Left cardiac atrium (tissue), 4 donors: Measurements from ENCODE around the gene COX11. TPM values are rescaled to one million over a fixed set of nuclear protein-coding genes. Genes with fewer than 3 reads are reported as not detected.

ENCODE experiments used
- ATAC-seq, 2 donors: fragments of 200-7000 bp; cut with Tn5 transposase; one replicate each; pipeline ENCODE4 v1.9.1; 2020; ENCODE audit warnings: mild to moderate bottlenecking in 2 of 2, moderate library complexity in 2 of 2
- DNase-seq: peaks from one replicate; pipeline ENCODE4 v3.0.0-alpha.2; 2020
- intact Hi-C, 2 donors: fragments of 100-400 bp; cut with DNase I; formaldehyde crosslinking; loops; one replicate each; pipeline versions ENCODE4 v1.14.1 to v1.15.1; 2022 to 2023
- long read RNA-seq: library from polyadenylated mRNA; unstranded; transcript quantifications from one replicate; pipeline ENCODE4 v2.0.0, GENCODE V29; 2021
- total RNA-seq, 2 donors: library from RNA; stranded (reverse); fragmentation: NEBNext Ultra II Directional; extraction: Animal tissue kit (Norgen Biotek cat#: 25700); gene quantifications; one replicate each; pipeline ENCODE4 v1.2.1, GENCODE V29; 2021
- donor health status: DM: no; HTN: yes; CAD: no.
- donor health status: DM: no; HTN: yes; CAD: no; lungs with severe emphysema.
- donor health status: DM: yes; HTN: yes; CAD: no.
- donor health status: Dilated cardiomyopathy.

The COX11 gene, protein sequence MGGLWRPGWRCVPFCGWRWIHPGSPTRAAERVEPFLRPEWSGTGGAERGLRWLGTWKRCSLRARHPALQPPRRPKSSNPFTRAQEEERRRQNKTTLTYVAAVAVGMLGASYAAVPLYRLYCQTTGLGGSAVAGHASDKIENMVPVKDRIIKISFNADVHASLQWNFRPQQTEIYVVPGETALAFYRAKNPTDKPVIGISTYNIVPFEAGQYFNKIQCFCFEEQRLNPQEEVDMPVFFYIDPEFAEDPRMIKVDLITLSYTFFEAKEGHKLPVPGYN
- 10 to 100 TPM; 45.4 to 64.2 TPM for total RNA-seq
- long read RNA-seq, transcript COX11-201 (4 exons, 2,497 nt): major isoform, 47 of 50 reads
- long read RNA-seq, partial matches to known transcripts: 0 of 50 reads
- long read RNA-seq, other reads (novel, unspliced or antisense): 3 of 50 reads

DNA sequence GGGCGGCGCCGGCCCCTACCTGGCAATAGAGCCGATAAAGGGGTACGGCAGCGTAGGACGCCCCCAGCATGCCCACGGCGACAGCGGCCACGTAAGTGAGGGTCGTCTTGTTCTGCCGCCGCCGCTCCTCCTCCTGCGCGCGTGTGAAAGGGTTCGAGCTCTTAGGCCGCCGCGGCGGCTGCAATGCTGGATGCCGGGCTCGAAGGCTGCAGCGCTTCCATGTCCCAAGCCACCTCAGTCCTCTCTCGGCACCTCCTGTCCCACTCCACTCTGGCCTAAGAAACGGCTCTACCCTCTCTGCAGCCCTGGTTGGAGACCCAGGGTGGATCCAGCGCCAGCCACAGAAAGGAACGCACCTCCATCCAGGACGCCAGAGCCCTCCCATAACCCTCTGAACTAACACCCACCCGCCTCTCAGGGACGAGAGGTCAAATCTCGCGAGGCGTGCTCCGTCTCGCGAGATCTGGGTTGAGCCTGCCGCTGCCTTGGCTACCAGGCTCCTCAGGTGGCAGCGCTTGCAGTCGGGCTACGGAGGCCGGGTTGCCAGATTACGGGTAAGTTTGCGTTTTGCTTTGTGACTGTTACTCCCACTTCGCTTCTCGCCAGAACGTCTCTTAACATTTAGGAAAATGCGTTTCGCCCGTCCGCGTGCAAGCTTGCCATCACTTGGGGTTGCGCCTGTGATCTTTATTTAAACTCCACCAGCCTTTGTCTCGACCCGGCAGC lies at the start of gene COX11, which contains the start of gene STXBP4:
Gene COX11 (minus strand): TSS at position 393 of the 726 bp plus-strand sequence. CDS start 8 bp downstream, at position 385.
Gene STXBP4 (plus strand): TSS at position 504 of the 726 bp plus-strand sequence. CDS start 17,455 bp downstream, outside the sequence.
- ATAC-seq: peak; percentile 99
- DNase-seq: peak; percentile 95
- intact Hi-C loops: no loop called here

DNA sequence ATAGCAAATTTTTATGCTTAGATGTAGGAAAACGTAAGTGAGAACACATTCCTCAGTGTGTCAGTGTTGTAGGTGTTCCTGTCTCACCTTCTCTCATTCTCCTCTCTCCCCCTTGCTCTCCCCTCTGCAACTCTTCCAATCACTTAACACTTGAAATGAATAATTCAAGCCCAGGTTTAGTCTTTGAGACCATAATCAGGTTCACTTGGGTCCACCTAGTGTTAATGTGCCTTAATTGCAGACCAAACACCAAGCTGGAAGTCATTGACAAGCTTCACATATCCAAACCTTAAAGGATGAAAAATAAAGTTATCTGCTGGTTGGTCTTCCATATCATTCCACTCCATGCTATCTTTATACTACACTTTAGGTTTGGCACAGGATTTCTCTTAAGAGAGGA lies 37.1 kb upstream of the COX11 start:
- intact Hi-C loops: no loop called here
- DNase-seq (no peak), ATAC-seq (no peak)

DNA sequence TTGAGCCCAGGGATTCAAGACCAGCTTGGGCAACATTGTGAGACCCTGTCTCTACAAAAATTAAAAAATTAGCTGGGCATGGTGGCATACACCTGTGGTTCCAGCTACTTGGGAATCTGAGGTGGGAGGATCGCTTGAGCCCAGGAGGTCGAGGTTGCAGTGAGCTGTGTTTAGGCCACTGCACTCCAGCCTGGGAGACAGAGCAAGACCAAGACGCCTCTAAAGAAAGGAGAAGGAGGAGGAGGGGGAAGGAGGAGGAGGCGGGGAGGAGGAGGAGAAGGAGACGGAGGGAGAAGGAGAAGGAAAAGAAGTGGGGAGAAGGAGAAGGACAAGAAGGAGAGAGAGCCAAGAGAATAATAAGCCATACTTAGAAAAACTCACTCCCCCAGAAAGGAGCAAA lies 36.0 kb upstream of the COX11 start:
- intact Hi-C loops: no loop called here
- ATAC-seq (no peak), DNase-seq (no peak)

DNA sequence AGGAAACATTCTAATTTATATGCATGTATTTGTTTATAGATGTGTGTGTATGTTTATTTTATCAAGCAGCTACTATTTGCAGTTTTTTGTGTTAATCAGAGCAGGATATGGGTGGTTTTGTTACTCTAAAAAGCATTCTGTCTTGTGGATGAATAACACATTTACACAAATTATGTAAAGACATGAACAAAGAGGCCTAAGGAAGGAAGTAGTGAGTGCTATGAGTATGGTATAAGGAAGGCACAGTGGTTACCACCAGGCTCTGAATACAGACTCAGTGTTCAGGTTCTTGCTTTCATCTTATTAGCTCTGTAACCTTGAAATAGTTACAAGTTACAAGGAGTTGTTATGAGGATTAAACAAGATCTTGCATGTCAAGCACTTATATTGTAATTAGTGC lies 34.0 kb upstream of the COX11 start:
- DNase-seq (no peak), ATAC-seq (no peak)
- intact Hi-C loops: no loop called here

DNA sequence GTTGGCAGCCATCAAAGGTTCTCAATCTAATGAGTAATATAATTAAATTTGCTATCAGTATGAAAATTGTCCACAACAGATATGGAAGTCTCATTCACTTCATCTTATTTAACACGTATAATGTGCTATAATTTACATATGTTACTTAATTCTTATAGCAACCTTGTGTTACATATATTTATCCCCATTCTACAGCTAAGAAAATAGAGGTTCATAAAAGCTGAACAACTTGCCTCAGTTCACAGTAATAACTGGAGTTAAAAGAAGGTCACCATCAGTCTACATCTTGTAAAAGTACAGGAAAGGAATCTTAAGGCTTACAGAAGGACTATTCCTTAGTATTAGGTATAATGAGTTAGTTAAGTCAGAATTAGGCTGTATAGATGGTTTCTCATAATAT lies 28.0 kb upstream of the COX11 start:
- intact Hi-C loops: loop anchor here (10.0 kb wide), 2 partner anchors 358 to 518 kb away; partner anchors contain the start of gene SMIM36 (in 1 of the 2)
- ATAC-seq: no peak
- no peak for DNase-seq

DNA sequence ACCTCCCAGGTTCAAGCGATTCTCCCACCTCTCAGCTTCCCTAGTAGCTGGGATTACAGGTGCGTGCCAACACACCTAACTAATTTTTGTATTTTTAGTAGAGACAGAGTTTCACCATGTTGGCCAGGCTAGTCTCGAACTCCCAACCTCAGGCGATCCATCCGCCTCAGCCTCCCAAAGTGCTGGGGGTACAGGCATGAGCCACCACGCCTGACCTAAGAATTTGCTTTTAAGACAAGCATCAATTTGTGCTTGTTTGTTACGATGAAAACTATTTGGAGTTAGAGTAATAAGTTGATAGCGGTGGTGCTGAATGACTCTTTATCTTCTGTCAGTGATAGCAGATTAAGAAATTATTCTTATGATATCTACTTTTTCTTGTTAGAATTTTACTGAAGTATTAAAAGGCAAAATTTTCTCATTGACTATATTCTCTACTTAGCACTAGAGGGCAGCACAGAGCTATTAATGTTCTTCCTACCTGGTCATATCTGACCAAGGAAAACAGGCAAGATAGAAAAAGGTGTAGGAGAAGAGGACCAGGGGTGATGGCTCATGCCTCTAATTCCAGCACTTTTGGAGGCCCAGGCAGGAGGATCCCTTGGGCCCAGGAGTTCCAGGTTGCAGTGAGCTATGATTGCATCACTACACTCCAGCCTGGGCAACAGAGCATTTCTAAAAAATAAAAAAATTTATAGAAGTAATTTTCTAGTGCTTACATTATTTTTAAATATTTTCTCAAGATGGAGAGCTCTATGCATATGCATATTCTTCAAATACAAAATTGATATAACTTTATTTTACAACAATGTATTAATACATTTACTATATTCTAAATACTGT lies 24.6 kb upstream of the COX11 start:
- intact Hi-C loops: loop anchor here (10.0 kb wide), 2 partner anchors 362 to 522 kb away; partner anchors contain the start of gene SMIM36 (in 1 of the 2)
- peak; percentile 38 to 47 for ATAC-seq
- no peak for DNase-seq

DNA sequence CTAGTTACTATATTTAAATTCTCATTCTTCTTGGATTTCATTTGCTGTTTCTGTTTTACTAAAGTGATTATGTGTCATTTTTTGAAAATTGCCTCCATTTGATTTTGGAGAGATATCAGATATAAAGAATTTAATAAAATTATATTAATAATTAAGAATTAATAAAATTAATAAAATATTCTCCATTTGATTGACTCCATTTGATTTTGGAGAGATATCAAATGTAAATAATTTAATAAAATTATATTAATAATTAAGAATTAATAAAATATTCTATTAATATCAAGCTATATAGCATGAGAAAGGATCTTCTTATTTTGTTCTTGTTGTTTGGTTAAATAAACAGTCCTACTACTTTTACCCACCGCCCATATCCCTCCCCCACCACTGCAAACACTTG lies 23.1 kb upstream of the COX11 start:
- no peak for DNase-seq
- intact Hi-C loops: loop anchor here (10.0 kb wide), 2 partner anchors 363 to 523 kb away; partner anchors contain the start of gene SMIM36 (in 1 of the 2)
- ATAC-seq: no peak

DNA sequence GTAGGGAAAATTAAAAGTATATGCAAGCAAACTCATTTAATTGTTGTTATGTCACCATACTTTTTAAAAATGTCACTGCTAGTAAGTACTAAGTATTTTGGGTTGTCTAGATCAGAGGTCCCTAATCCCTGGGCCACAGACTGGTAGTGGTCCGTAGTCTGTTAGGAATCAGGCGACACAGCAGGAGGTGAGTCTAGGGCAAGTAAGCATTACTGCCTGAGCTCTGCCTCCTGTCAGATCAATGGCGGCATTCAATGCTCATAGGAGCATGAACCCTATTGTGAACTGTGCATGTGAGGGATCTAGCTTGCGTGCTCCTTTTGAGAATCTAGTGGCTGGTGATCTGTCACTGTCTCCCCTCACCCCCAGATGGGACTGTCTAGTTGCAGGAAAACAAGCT lies 21.7 kb upstream of the COX11 start:
- DNase-seq: no peak
- intact Hi-C loops: loop anchor here (10.0 kb wide), 2 partner anchors 365 to 525 kb away; partner anchors contain the start of gene SMIM36 (in 1 of the 2)
- ATAC-seq: no peak

DNA sequence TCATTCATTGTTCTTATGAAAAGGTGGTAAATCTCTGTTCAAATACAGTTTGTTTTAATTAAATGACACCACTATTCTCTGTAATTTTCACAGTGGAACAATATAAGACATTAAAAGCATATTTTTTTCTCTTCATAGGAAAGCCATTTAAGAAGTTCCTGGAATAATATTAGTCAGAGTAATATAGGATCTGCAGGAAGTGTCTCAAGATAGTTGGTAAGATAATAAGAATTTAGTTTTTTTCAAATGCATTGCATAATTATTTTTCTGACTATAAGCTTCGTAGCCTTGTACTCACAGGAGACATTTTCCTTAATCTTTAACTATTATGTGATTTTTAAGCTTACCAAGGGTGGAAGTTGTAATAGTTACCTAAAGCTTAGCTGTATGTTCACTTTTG lies 17.0 kb upstream of the COX11 start:
- intact Hi-C loops: no loop called here
- DNase-seq: no peak
- ATAC-seq: no peak

DNA sequence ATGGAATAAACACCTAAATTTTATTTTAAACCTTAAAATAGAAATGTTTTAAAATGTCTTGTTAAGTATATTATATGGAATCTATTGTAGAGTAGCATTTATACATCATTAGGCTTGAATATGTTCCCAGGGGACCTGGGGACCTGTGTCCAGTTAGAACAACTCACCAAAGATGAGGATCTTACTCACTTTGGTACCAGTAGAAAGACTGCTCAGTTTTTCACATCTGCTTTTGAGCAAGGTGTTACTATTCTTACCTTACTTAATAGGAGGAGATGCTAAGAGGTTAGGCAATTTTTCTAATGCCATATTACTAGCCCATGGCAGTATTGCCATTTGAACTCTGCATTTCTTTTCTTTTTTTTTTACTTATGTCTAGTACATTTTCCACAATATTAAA lies 14.8 kb upstream of the COX11 start:
- intact Hi-C loops: no loop called here
- DNase-seq: no peak
- ATAC-seq: no peak

DNA sequence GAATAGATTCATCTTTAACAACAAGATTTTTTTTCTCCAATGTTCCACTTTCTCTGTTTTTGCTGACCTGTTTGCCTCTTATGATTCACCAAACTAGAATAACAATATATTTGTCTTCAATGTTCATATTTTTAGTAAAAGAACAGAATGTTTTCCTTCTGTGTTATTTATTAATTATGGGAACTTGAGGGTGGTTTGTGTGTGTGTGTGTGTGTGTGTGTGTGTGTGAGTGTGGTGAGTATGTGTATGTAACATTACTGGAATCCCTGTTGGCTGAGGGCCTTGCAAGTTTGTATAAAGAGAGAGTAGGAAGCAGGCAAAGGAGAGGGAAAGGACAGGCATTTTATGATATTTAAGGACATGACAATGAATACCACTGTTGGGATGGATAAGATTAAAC lies 13.9 kb upstream of the COX11 start:
- no peak for DNase-seq
- intact Hi-C loops: no loop called here
- no peak for ATAC-seq

DNA sequence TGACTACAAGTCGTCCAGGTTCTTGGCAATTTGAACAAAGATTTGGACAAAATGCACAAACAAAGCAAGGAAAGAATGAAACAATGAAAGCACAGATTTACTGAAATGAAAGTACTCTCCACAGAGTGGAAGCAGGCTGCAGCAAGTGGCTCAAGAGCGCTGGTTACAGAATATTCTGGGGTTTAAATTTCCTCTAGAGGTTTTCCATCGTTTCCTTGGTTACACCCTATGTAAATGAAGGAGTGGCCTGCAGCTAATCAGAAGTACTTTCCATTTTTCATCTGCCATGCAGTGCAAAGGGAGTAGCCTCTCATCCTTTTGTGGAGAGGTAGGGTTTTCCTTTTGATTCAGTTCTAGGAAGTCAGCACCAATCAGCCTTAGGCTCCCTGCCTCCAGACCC lies 11.9 kb upstream of the COX11 start:
- no peak for DNase-seq
- no peak for ATAC-seq
- intact Hi-C loops: no loop called here

DNA sequence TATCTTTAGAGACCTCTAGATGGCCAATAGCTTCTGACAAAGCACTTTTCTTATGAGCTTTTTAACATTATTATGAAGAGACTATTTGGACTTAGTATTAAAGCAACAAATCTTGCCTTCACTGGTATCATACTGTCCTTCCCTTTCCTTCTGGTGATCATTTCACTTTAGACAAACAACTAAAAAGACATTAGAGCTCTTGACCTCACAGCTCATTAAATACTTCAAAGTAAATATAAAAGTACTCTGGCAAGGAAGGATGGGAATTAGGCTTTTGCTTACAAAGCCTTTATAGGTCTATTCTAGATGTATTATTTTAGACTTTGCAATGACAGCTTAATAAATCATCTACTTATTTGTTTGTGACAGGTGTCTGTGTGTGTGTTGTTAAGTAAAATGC lies 11.2 kb upstream of the COX11 start:
- no peak for ATAC-seq
- intact Hi-C loops: no loop called here
- no peak for DNase-seq

DNA sequence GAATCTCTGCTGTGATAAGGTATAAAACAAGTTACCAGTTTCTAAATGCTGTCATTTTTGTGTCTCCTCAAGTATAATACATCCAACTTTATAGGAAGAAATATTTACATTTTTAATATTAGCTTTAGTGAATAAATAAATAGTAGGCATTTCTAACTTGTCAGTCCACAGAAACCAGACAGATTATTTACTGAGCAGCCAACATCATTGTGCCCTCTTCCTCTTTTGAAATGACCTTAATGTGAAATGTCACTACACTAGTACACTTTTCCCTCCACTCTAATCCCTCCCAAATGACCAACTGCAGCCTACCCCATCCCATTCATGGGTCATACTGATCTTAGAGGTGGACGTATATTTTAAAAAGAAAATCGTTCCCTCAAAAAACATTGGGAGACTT lies 9.3 kb upstream of the COX11 start:
- intact Hi-C loops: no loop called here
- ATAC-seq: no peak
- no peak for DNase-seq

DNA sequence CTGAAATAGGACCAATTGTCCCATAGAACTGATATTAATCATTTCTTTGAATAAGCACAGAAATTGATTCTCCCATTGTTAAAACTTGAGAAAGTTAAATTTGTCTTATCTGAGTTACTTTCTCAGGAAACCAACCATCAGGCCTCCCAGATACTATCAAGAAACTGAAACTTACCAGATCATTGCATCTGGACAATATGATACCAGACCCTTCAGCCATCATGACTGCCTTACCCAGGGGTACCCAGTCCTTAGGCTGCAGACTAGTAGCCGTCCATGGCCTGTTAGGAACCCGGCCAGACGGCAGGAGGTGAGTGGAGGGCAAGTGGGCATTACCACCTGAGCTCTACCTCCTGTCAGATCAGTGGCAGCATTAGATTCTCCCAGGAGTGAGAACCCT lies 7.9 kb upstream of the COX11 start:
- intact Hi-C loops: no loop called here

DNA sequence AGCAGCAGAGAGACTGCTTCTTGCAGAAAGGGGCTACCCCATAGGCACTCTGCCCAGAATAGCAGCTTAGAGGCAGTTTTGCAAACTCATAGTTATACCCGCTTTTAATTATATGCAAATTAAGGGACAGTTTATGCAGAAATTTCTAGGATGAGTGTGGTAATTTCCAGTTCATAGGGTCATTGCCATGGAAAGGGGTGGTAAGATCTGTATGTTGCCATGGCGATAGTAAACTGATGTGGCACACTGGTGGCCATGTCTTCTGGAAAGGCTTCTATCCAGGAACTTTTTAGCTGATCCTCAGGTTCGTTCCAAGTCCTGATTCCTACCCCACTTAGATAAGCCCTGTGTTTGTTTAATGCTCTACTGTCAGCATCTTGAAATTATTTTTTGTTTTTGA lies 6.3 kb upstream of the COX11 start:
- no peak for ATAC-seq
- no peak for DNase-seq
- intact Hi-C loops: no loop called here

More for the DNA sequence above, 7.9 kb upstream of the COX11 start:
- no peak for DNase-seq
- no peak for ATAC-seq

DNA sequence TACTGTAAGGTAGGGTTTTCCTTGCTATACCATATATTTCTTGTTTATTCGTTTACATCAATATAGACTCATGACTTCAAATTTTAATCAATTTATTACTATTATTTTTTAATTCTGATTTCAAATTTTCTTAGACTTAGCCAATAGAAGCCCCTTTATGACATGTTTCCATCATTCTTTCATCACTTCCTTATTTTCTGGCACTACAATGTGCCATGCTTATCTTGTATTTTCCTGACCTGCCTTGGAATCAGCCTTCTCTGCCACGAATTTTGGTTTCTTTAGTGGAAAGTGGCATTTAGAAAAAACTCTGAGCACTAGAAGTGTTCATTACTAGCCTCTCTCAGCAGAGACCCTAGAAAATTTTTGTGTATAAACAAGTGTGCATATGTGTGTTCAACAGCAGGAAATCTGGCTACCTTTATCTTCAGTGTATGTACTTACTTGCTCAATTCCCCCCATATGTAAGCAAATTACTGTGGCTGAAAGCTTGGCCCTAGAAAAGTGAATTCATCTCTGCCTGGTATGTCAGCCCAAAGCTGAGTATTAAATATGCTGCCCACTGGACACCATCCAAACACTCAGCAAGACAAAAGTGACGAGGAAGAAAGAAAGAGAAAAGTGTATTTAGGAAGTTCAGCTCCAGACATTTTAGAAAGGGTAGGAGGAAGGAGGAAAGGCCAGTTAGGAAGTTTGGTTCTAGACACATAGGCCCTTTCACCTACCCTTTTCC lies 4.1 kb upstream of the COX11 start:
- intact Hi-C loops: no loop called here
- DNase-seq (no peak), ATAC-seq (no peak)

DNA sequence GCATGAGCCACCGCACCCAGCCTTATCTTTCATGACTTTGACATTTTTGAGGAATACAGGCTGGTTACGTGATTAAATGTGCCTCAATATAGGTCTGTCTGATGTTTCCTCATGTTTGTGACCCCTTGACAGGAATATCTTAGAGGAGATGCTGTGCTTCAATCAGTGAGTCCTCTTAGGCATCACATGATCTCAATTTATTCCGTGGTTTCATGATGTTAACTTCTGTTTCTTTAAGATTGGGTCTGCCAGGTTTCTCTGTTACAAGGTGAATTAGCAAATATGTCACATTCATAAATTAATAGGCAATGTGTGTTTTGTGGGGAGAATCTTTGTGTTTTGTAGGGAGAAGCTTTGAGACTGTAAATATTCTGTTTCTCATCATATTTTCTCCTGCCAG lies 3.4 kb upstream of the COX11 start:
- intact Hi-C loops: no loop called here
- DNase-seq (no peak), ATAC-seq (no peak)

DNA sequence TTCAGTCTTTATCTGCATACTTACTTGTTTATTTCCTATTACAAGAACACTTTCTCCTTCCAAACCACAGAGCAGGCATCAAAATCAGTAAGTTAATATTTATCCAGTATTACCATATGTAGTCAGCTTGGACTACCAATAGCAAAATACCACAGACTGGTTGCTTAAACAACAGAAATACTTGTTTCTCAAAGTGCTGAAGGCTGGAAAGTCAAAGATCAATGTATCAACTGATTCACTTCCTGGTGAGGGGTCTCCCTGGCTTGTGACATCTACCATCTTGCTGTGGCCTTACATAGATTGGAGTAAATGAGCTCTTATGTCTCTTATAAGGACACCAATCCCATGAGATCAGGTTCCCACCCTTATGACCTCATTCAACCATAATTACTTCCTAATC lies 2.7 kb upstream of the COX11 start:
- no peak for ATAC-seq
- intact Hi-C loops: no loop called here
- DNase-seq: no peak
